ENCODE results near the gene DCLRE1C. TPM values are rescaled to one million over a fixed set of nuclear protein-coding genes. Genes with fewer than 3 reads are reported as not detected.
A peak's percentile ranks its signal among the peaks of the same experiment; 100 is the strongest.

Gene DCLRE1C
- total RNA-seq, 1 donor from 2014 or later = 4.7 TPM

GRCh38 chr10:14904864-14905263 is 49.0 kb downstream of the DCLRE1C start:
- no peaks in the 10 kb centered on the region for H3K9me3 ChIP-seq (ENCODE audit: control insufficient read depth in 3 of 3, low read length in 3 of 3)
- no peak overlapping the region for H3K9ac ChIP-seq (ENCODE audit: low read depth in 1 of 3, low read length in 3 of 3)
- H3K4me3 ChIP-seq (ENCODE audit: low read length in 3 of 3) = no peak overlapping the region
- no peaks in the 10 kb centered on the region for H3K4me1 ChIP-seq (ENCODE audit: control insufficient read depth in 3 of 3, insufficient read depth in 3 of 3, low read length in 3 of 3)
- H3K36me3 ChIP-seq (ENCODE audit: control insufficient read depth in 3 of 3, insufficient read depth in 3 of 3, low read length in 3 of 3) = peaks cover 5 to 38% (median 21%) of the 10 kb centered on the region in 3 donors
- H3K27ac ChIP-seq (ENCODE audit: low read depth, low read length) = no peak overlapping the region
- no peaks in the 10 kb centered on the region for H3K27me3 ChIP-seq (ENCODE audit: control insufficient read depth in 3 of 3, insufficient read depth in 3 of 3, low read length in 3 of 3)

DNA sequence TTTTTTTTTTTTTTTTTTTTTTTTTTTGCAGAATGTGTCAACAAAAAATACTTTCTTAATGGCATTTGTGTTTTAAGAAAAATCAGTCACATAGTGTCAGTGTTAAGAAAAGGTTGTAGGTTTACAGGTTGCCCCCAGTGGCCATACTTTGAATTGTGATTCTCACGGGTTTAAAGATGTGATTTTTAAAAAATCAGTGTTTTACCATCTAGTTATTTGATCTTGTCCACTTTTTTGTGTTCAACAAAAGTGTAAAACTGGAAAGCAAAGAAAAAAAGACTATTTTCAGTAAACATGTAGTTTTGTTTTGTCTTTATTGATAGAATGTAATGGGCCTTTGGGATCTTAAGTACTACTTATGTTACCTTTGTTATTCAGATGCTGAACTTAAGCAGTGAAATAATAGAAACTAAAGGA is 49.6 kb downstream of the DCLRE1C start:
- Histone ChIP-seq H3K36me3 (ENCODE audit: control insufficient read depth in 3 of 3, insufficient read depth in 3 of 3, low read length in 3 of 3) (peaks cover 5 to 33% (median 21%) of the 10 kb centered on the region in 3 donors), H3K9ac (ENCODE audit: low read depth in 1 of 3, low read length in 3 of 3) (no peak overlapping the region)

GRCh38 chr10:14891151-14891550 is 62.7 kb downstream of the DCLRE1C start:
- no peak overlapping the region for H3K27ac ChIP-seq (ENCODE audit: low read depth, low read length)
- no peak overlapping the region for H3K9ac ChIP-seq (ENCODE audit: low read depth in 1 of 3, low read length in 3 of 3)
- H3K9me3 ChIP-seq (ENCODE audit: control insufficient read depth in 3 of 3, low read length in 3 of 3) = no peaks in the 10 kb centered on the region
- H3K27me3 ChIP-seq (ENCODE audit: control insufficient read depth in 3 of 3, insufficient read depth in 3 of 3, low read length in 3 of 3) = no peaks in the 10 kb centered on the region
- H3K36me3 ChIP-seq (ENCODE audit: control insufficient read depth in 3 of 3, insufficient read depth in 3 of 3, low read length in 3 of 3) = peaks cover 0 to 2% (median 0%) of the 10 kb centered on the region in 3 donors
- no peaks in the 10 kb centered on the region for H3K4me1 ChIP-seq (ENCODE audit: control insufficient read depth in 3 of 3, insufficient read depth in 3 of 3, low read length in 3 of 3)
- H3K4me3 ChIP-seq (ENCODE audit: low read length in 3 of 3) = no peak overlapping the region

More for the DNA sequence above, 49.6 kb downstream of the DCLRE1C start:
- no peaks in the 10 kb centered on the region for H3K27me3 ChIP-seq (ENCODE audit: control insufficient read depth in 3 of 3, insufficient read depth in 3 of 3, low read length in 3 of 3)
- H3K4me1 ChIP-seq (ENCODE audit: control insufficient read depth in 3 of 3, insufficient read depth in 3 of 3, low read length in 3 of 3) = no peaks in the 10 kb centered on the region
- H3K27ac ChIP-seq (ENCODE audit: low read depth, low read length) = no peak overlapping the region
- no peaks in the 10 kb centered on the region for H3K9me3 ChIP-seq (ENCODE audit: control insufficient read depth in 3 of 3, low read length in 3 of 3)
- H3K4me3 ChIP-seq (ENCODE audit: low read length in 3 of 3) = no peak overlapping the region

GRCh38 chr10:14889318-14889717 is 64.6 kb downstream of the DCLRE1C start:
- no peak overlapping the region for H3K9ac ChIP-seq (ENCODE audit: low read depth in 1 of 3, low read length in 3 of 3)
- no peaks in the 10 kb centered on the region for H3K27me3 ChIP-seq (ENCODE audit: control insufficient read depth in 3 of 3, insufficient read depth in 3 of 3, low read length in 3 of 3)
- H3K27ac ChIP-seq (ENCODE audit: low read depth, low read length) = no peak overlapping the region
- peaks cover 0 to 4% (median 0%) of the 10 kb centered on the region in 3 donors for H3K36me3 ChIP-seq (ENCODE audit: control insufficient read depth in 3 of 3, insufficient read depth in 3 of 3, low read length in 3 of 3)
- no peaks in the 10 kb centered on the region for H3K4me1 ChIP-seq (ENCODE audit: control insufficient read depth in 3 of 3, insufficient read depth in 3 of 3, low read length in 3 of 3)
- no peaks in the 10 kb centered on the region for H3K9me3 ChIP-seq (ENCODE audit: control insufficient read depth in 3 of 3, low read length in 3 of 3)
- H3K4me3 ChIP-seq (ENCODE audit: low read length in 3 of 3) = no peak overlapping the region

GRCh38 chr10:14884082-14884481 is 69.8 kb downstream of the DCLRE1C start:
- H3K4me3 ChIP-seq (ENCODE audit: low read length in 3 of 3) = no peak overlapping the region
- H3K36me3 ChIP-seq (ENCODE audit: control insufficient read depth in 3 of 3, insufficient read depth in 3 of 3, low read length in 3 of 3) = peaks cover 0 to 4% (median 0%) of the 10 kb centered on the region in 3 donors
- peaks cover 9 to 12% (median 11%) of the 10 kb centered on the region in 3 donors for H3K4me1 ChIP-seq (ENCODE audit: control insufficient read depth in 3 of 3, insufficient read depth in 3 of 3, low read length in 3 of 3)
- no peak overlapping the region for H3K9ac ChIP-seq (ENCODE audit: low read depth in 1 of 3, low read length in 3 of 3)
- no peaks in the 10 kb centered on the region for H3K27me3 ChIP-seq (ENCODE audit: control insufficient read depth in 3 of 3, insufficient read depth in 3 of 3, low read length in 3 of 3)
- no peak overlapping the region for H3K27ac ChIP-seq (ENCODE audit: low read depth, low read length)
- no peaks in the 10 kb centered on the region for H3K9me3 ChIP-seq (ENCODE audit: control insufficient read depth in 3 of 3, low read length in 3 of 3)

GRCh38 chr10:14880229-14880628 is 73.7 kb downstream of the DCLRE1C start:
- peaks cover 21 to 35% (median 29%) of the 10 kb centered on the region in 3 donors for H3K4me1 ChIP-seq (ENCODE audit: control insufficient read depth in 3 of 3, insufficient read depth in 3 of 3, low read length in 3 of 3)
- H3K27me3 ChIP-seq (ENCODE audit: control insufficient read depth in 3 of 3, insufficient read depth in 3 of 3, low read length in 3 of 3) = no peaks in the 10 kb centered on the region
- no peak overlapping the region for H3K27ac ChIP-seq (ENCODE audit: low read depth, low read length)
- H3K36me3 ChIP-seq (ENCODE audit: control insufficient read depth in 3 of 3, insufficient read depth in 3 of 3, low read length in 3 of 3) = no peaks in the 10 kb centered on the region
- peak overlapping the region in 2 of 3 donors; percentile 91 to 94 for H3K4me3 ChIP-seq (ENCODE audit: low read length in 3 of 3)
- no peaks in the 10 kb centered on the region for H3K9me3 ChIP-seq (ENCODE audit: control insufficient read depth in 3 of 3, low read length in 3 of 3)
- H3K9ac ChIP-seq (ENCODE audit: low read depth in 1 of 3, low read length in 3 of 3) = peak overlapping the region in 1 of 3 donors; percentile 85

DNA sequence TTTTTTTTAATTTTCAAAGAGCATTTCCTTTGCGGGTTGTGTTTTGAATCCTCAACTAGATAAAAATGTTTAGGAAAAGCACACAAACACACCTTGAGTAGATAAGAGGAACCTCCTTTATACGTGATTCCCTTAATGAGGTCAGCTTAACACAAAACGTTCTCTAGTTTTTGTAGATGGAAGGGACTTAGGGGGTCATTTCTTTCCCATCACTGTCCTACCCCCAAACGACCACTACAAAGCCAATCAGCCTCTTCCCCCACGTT is 74.0 kb downstream of the DCLRE1C start:
- peak overlapping the region in 2 of 3 donors; percentile 85 to 94 for H3K9ac ChIP-seq (ENCODE audit: low read depth in 1 of 3, low read length in 3 of 3)
- H3K9me3 ChIP-seq (ENCODE audit: control insufficient read depth in 3 of 3, low read length in 3 of 3) = no peaks in the 10 kb centered on the region
- H3K27ac ChIP-seq (ENCODE audit: low read depth, low read length) = no peak overlapping the region
- H3K4me3 ChIP-seq (ENCODE audit: low read length in 3 of 3) = peak overlapping the region; percentile 52 to 94 (median 91)
- peaks cover 21 to 35% (median 29%) of the 10 kb centered on the region in 3 donors for H3K4me1 ChIP-seq (ENCODE audit: control insufficient read depth in 3 of 3, insufficient read depth in 3 of 3, low read length in 3 of 3)
- no peaks in the 10 kb centered on the region for H3K27me3 ChIP-seq (ENCODE audit: control insufficient read depth in 3 of 3, insufficient read depth in 3 of 3, low read length in 3 of 3)
- no peaks in the 10 kb centered on the region for H3K36me3 ChIP-seq (ENCODE audit: control insufficient read depth in 3 of 3, insufficient read depth in 3 of 3, low read length in 3 of 3)

DNA sequence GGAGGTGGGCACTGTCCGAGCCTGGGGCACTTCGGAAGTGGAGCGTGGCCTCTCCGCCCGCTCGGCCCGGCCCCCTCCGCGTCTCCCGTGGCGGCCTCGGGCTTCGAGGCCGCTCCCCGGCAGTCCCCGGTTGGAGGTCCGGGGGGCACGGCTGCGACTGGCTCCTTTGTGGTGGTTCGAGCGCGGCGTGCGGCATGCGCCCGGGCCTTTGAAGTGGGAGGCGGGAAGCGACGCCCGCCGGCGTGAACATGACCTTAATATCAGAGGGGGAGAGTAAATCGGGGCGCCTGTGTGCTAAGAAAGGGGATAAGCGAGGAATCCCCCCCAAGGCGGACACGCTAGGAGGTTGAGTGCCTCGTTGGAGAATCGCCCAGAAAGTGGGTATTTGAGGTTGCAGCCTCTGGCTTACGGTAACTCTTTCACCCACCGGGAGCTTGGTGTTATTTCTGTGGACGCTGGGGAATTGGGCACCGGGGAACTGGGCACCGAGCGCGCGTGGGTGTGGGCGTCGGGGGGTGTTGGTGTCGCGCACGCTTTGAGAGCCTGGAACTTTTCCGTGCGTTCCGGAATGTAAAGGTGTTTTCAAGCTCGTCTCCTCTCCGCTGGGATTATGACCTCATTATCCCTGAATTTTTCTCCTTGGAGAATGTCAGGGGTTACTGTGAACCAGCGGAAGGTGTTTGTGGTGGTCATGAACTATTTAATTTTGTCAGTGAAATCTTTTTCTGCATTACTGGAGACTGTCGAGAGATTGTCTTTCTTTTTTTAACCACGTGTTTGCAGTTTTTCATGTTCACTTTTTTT is 74.6 kb downstream of the DCLRE1C start:
- no peaks in the 10 kb centered on the region for H3K36me3 ChIP-seq (ENCODE audit: control insufficient read depth in 3 of 3, insufficient read depth in 3 of 3, low read length in 3 of 3)
- no peaks in the 10 kb centered on the region for H3K27me3 ChIP-seq (ENCODE audit: control insufficient read depth in 3 of 3, insufficient read depth in 3 of 3, low read length in 3 of 3)
- peak overlapping the region; percentile 95 for H3K27ac ChIP-seq (ENCODE audit: low read depth, low read length)
- H3K9ac ChIP-seq (ENCODE audit: low read depth in 1 of 3, low read length in 3 of 3) = peak overlapping the region; percentile 85 to 94 (median 86)
- H3K4me3 ChIP-seq (ENCODE audit: low read length in 3 of 3) = peak overlapping the region; percentile 91 to 96 (median 94)
- peaks cover 21 to 35% (median 29%) of the 10 kb centered on the region in 3 donors for H3K4me1 ChIP-seq (ENCODE audit: control insufficient read depth in 3 of 3, insufficient read depth in 3 of 3, low read length in 3 of 3)
- no peaks in the 10 kb centered on the region for H3K9me3 ChIP-seq (ENCODE audit: control insufficient read depth in 3 of 3, low read length in 3 of 3)

DNA sequence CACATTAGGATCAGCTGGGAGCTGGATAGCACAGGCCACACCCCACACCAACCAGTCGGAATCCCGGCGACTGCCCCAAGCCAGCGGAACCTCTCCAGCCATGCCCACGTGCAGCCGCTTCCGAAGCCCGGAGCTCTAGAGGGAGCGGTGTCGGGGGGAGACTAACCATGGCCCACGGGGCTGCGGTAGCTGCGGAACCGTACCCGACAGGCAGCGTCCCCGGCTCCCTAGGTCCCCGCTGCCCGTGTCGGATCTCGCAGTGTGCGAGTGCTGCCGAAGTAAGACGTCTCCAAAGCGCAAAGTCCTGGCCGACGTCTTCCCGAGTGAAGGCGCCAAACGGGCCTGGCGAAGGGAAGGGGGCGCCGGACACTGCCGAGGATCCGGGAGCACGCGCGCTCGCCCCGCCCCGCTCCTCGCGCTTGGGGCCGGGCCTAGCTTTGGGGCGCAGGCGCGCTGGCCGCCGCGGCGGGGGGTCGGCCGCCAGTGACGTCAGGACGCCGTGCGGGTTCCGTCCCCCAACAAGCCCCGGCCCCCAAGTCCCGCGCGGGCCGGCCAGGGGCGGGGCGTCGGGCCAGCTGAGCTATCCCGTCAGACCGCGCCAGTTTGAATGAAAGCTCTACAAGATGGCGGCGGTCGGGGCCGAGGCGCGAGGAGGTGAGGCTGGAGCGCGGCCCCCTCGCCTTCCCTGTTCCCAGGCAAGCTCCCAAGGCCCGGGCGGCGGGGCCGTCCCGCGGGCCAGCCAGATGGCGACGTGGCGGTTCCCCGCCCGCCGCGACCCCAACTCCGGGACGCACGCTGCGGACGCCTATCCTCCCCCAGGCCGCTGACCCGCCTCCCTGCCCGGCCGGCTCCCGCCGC is 75.4 kb downstream of the DCLRE1C start, which contains the start of gene SUV39H2:
SUV39H2 (plus strand) TSS at position 601 of the 858 bp plus-strand sequence; CDS start at position 624, 23 bp downstream.
- H3K4me1 ChIP-seq (ENCODE audit: control insufficient read depth in 3 of 3, insufficient read depth in 3 of 3, low read length in 3 of 3) = peaks cover 21 to 35% (median 29%) of the 10 kb centered on the region in 3 donors

More for the DNA sequence above, 75.4 kb downstream of the DCLRE1C start, which contains the start of gene SUV39H2:
- peaks cover 0 to under 1% (median 0%) of the 10 kb centered on the region in 3 donors for H3K36me3 ChIP-seq (ENCODE audit: control insufficient read depth in 3 of 3, insufficient read depth in 3 of 3, low read length in 3 of 3)
- no peaks in the 10 kb centered on the region for H3K27me3 ChIP-seq (ENCODE audit: control insufficient read depth in 3 of 3, insufficient read depth in 3 of 3, low read length in 3 of 3)
- H3K27ac ChIP-seq (ENCODE audit: low read depth, low read length) = peak within 1 kb of the TSS; percentile 95
- H3K9me3 ChIP-seq (ENCODE audit: control insufficient read depth in 3 of 3, low read length in 3 of 3) = no peaks in the 10 kb centered on the region
- H3K9ac ChIP-seq (ENCODE audit: low read depth in 1 of 3, low read length in 3 of 3) = peak within 1 kb of the TSS; percentile 94 to 97 (median 96)
- H3K4me3 ChIP-seq (ENCODE audit: low read length in 3 of 3) = peak within 1 kb of the TSS; percentile 91 to 96 (median 94)

Measured in skeletal muscle tissue (tissue), 4 donors.